Activated CD4-positive, alpha-beta T cell treated with anti-CD3 and anti-CD28 coated beads for 48 hours (primary cell): ENCODE results near the gene HIVEP1.

Source experiments
- DNase-seq: peaks from one replicate; pipeline ENCODE4 v3.0.0-alpha.2; 2020

The HIVEP1 gene

DNA sequence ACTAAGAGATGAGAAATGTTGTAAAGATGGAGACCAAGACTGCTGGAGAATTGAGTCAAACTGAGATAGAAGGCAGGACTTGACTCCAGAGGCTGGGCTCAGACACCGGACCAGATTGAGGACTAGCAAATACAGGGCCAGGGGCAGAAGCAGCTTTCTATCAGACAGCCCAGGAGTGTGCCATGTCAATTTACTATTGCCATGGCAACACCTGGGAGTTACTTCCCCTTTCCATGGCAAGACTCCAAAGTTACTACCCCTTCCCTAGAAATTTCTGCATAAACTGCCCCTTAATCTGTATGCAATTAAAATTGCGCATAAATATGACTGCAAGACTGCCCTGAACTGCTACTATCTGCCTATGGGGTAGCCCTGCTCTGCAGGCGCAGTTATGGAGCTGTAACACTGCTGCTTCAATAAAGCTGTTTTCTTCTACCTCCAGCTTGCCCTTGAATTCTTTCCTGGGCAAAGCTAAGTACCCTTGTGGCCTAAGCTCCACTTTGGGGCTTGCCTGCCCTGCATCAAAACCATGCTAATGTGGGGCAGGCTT is 188.0 kb downstream of the HIVEP1 start:
- DNase-seq = no peak

DNA sequence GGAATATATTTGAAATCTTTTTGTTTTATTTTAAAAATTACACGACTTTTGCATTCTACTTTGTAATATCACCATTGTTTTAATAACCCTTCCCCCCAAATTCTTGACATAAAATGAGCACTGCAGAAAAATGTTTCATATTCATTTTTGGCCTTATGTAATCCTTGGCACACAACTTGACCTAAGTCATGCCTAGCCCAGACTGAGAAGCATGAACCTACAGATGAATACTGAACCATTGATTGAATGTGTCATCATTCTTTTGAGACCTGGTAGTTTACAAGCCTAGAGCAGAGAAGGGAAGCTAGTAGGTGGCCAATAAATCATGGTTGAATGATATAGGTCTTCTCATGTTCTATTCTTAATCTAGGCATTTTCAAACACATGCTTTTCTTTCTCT is 188.6 kb downstream of the HIVEP1 start:
- no peak for DNase-seq

DNA sequence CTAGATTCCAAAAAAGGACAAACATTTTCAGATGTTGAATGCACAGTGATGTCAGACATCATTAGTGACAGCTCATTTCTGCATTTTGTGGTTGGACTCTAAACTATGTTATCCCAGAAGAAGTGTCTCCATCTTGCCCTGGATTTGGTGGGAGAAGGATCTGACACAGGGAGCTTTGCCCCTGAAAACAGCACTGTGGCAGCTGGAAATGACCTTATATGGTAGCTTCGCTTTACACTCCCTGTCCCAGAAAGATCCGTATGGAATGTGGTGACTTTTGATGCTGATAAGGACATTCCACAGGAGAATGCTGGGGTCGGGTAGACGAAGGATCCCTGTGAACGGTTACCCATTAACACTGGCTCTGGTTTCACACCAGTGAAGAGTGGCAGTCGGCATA is 190.9 kb downstream of the HIVEP1 start:
- DNase-seq = no peak

DNA sequence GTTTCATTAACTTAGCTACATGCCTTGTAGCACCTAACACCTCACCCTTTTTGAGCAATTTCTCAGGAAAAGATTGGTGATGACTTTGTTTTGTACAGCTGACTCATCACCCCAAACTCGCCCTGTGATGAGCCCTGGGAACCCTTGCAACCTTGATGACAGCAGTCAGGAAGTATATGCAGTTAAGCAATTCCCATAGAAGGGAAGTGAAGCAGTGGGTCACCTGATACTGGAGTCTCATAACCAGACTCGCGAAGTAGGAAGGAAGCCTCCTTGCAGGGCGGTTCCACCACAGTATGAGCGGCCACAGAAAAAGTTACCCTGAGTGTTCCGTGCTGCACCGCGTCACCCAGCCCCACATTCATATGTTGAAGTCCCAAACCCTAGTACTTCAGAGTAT is 196.1 kb downstream of the HIVEP1 start:
- DNase-seq = peak; percentile 47

DNA sequence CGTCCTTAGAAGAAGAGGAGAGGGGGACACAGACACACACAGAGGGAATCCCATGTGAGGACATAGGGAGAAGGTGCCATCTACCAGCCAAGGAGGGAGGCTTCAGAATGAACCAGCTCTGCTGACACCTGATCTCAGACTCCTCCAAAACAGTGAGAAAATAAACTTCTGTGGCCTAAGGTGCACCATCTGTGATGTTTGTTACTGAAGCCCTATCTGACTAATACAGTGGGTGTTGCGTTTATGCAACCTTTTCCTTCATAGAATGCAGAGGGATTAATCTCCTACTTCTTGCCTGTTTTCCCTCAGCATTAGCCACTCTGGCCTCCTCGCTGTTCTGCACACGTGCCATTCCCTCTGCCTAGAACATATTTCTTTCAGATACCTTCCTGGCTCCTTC is 196.6 kb downstream of the HIVEP1 start:
- DNase-seq = no peak
